WTC11 (cell line): ENCODE data around the gene SEMA6B. TPM values are rescaled to one million over a fixed set of nuclear protein-coding genes. Genes with fewer than 3 reads are reported as not detected.

Experiments
- ATAC-seq: fragments of 200-7000 bp; cut with Tn5 transposase; 2 replicates; pipeline ENCODE4 v1.10.0; 2021; ENCODE audit warnings: mild to moderate bottlenecking, moderate library complexity
- CTCF ChIA-PET: fragments of 300-600 bp; sonication (Branson Sonifier 250); formaldehyde crosslinking; loops from one replicate; lab custom pipeline; 2021; ENCODE audit warnings: antibody characterized with exemption; lab: Charles Lee
- POLR2A ChIA-PET: fragments of 350-600 bp; sonication (Branson Sonifier 250); formaldehyde crosslinking; loops from one replicate; lab custom pipeline; 2021; ENCODE audit warnings: antibody characterized with exemption; lab: Charles Lee
- DNase-seq: peaks from one replicate; pipeline ENCODE4 v3.0.0; 2021; ENCODE audit warnings: low spot score
- H3K27ac Mint-ChIP-seq: 2 replicates; pipeline ENCODE4 v1.8.0; 2021; ENCODE audit warnings: mixed read lengths
- H3K27me3 Mint-ChIP-seq: 2 replicates; pipeline ENCODE4 v1.8.0; 2021; ENCODE audit warnings: low read depth, mild to moderate bottlenecking, moderate library complexity, mixed read lengths
- H3K36me3 Mint-ChIP-seq: 2 replicates; pipeline ENCODE4 v1.8.0; 2021; ENCODE audit warnings: mixed read lengths
- H3K4me1 Mint-ChIP-seq: 2 replicates; pipeline ENCODE4 v1.8.0; 2022; ENCODE audit warnings: mixed read lengths
- H3K4me3 Mint-ChIP-seq: 2 replicates; pipeline ENCODE4 v1.8.0; 2021; ENCODE audit warnings: mild to moderate bottlenecking, moderate library complexity, mixed read lengths
- H3K9me3 Mint-ChIP-seq: 2 replicates; pipeline ENCODE4 v1.8.0; 2021; ENCODE audit warnings: mixed read lengths
- ARID4B ChIP-seq: sonication (generic); formaldehyde crosslinking; IDR thresholded peaks from 2 replicates; pipeline ENCODE4 v1.8.0; 2023; ENCODE audit warnings: missing genetic modification reagents, mild to moderate bottlenecking, borderline replicate concordance
- ATF2 ChIP-seq: sonication (generic); formaldehyde crosslinking; IDR thresholded peaks from 2 replicates; pipeline ENCODE4 v1.8.1; 2022; ENCODE audit warnings: low read depth, missing genetic modification reagents, borderline replicate concordance
- CDX4 ChIP-seq: fragments of 250-450 bp; sonication (Bioruptor Pico); IDR thresholded peaks from 2 replicates; pipeline ENCODE4 v1.9.0; 2021; ENCODE audit warnings: moderate library complexity, mild to moderate bottlenecking, inconsistent platforms, borderline replicate concordance
- ESRRA ChIP-seq: sonication (generic); formaldehyde crosslinking; IDR thresholded peaks from 2 replicates; pipeline ENCODE4 v1.8.1; 2022; ENCODE audit warnings: mild to moderate bottlenecking, missing genetic modification reagents, borderline replicate concordance
- GTF2I ChIP-seq: fragments of 250-450 bp; sonication (Bioruptor Pico); conservative IDR thresholded peaks from 2 replicates; pipeline ENCODE4 v1.4.0; 2021; ENCODE audit warnings: mild to moderate bottlenecking
- HMGA2 ChIP-seq: fragments of 250-450 bp; sonication (Bioruptor Pico); IDR thresholded peaks from 2 replicates; pipeline ENCODE4 v1.4.0; 2021; ENCODE audit warnings: mild to moderate bottlenecking, moderate library complexity
- HMGXB4 ChIP-seq: sonication (generic); formaldehyde crosslinking; IDR thresholded peaks from 2 replicates; pipeline ENCODE4 v1.8.1; 2023; ENCODE audit warnings: mild to moderate bottlenecking, moderate library complexity, missing genetic modification reagents
- IRF2 ChIP-seq: sonication (generic); formaldehyde crosslinking; IDR thresholded peaks from 2 replicates; pipeline ENCODE4 v1.8.0; 2022; ENCODE audit warnings: low read depth, missing genetic modification reagents, borderline replicate concordance
- MYBL2 ChIP-seq: sonication (generic); formaldehyde crosslinking; IDR thresholded peaks from 2 replicates; pipeline ENCODE4 v1.8.1; 2023; ENCODE audit warnings: mild to moderate bottlenecking, moderate library complexity, missing genetic modification reagents
- NFYB ChIP-seq: sonication (generic); formaldehyde crosslinking; conservative IDR thresholded peaks from 2 replicates; pipeline ENCODE4 v1.8.0; 2022; ENCODE audit warnings: low read depth, missing genetic modification reagents
- OVOL2 ChIP-seq: fragments of 250-450 bp; sonication (Bioruptor Pico); IDR thresholded peaks from 2 replicates; pipeline ENCODE4 v1.9.0; 2021; ENCODE audit warnings: mild to moderate bottlenecking, borderline replicate concordance
- PRDM15 ChIP-seq: sonication (generic); formaldehyde crosslinking; IDR thresholded peaks from 2 replicates; pipeline ENCODE4 v1.8.0; 2022; ENCODE audit warnings: missing genetic modification reagents
- SMAD4 ChIP-seq: sonication (generic); formaldehyde crosslinking; IDR thresholded peaks from 2 replicates; pipeline ENCODE4 v1.8.0; 2022; ENCODE audit warnings: mild to moderate bottlenecking, missing genetic modification reagents
- TCF7 ChIP-seq: sonication (generic); formaldehyde crosslinking; IDR thresholded peaks from 2 replicates; pipeline ENCODE4 v1.8.0; 2022; ENCODE audit warnings: mild to moderate bottlenecking, low read depth, missing genetic modification reagents, moderate library complexity
- TEAD4 ChIP-seq: sonication (generic); formaldehyde crosslinking; IDR thresholded peaks from 2 replicates; pipeline ENCODE4 v1.8.0; 2022; ENCODE audit warnings: mild to moderate bottlenecking, missing genetic modification reagents
- TP53 ChIP-seq: sonication (generic); formaldehyde crosslinking; IDR thresholded peaks from 2 replicates; pipeline ENCODE4 v1.8.1; 2023; ENCODE audit warnings: mild to moderate bottlenecking, missing genetic modification reagents
- ZNF138 ChIP-seq: sonication (generic); formaldehyde crosslinking; conservative IDR thresholded peaks from 2 replicates; pipeline ENCODE4 v1.8.1; 2022; ENCODE audit warnings: mild to moderate bottlenecking, moderate library complexity, missing genetic modification reagents
- ZNF219 ChIP-seq: sonication (generic); formaldehyde crosslinking; IDR thresholded peaks from 2 replicates; pipeline ENCODE4 v1.8.0; 2023; ENCODE audit warnings: missing genetic modification reagents, mild to moderate bottlenecking, borderline replicate concordance
- ZSCAN18 ChIP-seq: fragments of 250-450 bp; sonication (Bioruptor Pico); IDR thresholded peaks from 2 replicates; pipeline ENCODE4 v2.1.2; 2022; ENCODE audit warnings: mild to moderate bottlenecking, moderate library complexity
- total RNA-seq: library from RNA; stranded (reverse); gene quantifications from 3 replicates; pipeline ENCODE4 v1.2.3, GENCODE V29; 2021

SEMA6B gene
- total RNA-seq, 1 experiment from 2014 or later, result 45.1 TPM

- peak; percentile 7 for ATAC-seq
- H3K4me1 Mint-ChIP-seq, result peaks cover 20% of the 10 kb centered on the region
- H3K27me3 Mint-ChIP-seq, result peaks cover 56% of the 10 kb centered on the region
- peak; percentile 60 for DNase-seq
- CTCF ChIA-PET, result interaction anchor here (0.6 to 3.0 kb wide), 21 partner anchors 7 to 1271 kb away, joined by 3 to 22 read pairs (median 4); partner anchors contain the start of genes FEM1A and PLIN5
- H3K9me3 Mint-ChIP-seq, result no peaks in the 10 kb centered on the region
- H3K36me3 Mint-ChIP-seq, result no peaks in the 10 kb centered on the region
- POLR2A ChIA-PET, result interaction anchor here (0.5 to 1.1 kb wide), 4 partner anchors 12 to 110 kb away, joined by 3 read pairs; no protein-coding TSS in a partner anchor
- no peak overlapping the region for H3K27ac Mint-ChIP-seq
- peak overlapping the region; percentile 68 for H3K4me3 Mint-ChIP-seq
- TF ChIP-seq HMGA2 (CRISPR knock-in tag) (no peak), HMGXB4 (CRISPR knock-in tag) (peak; percentile 15; the same call in 1 of the 2 replicates), NFYB (CRISPR knock-in tag) (peak; percentile 67), MYBL2 (CRISPR knock-in tag) (no peak), TCF7 (CRISPR knock-in tag) (no peak), ZNF219 (no peak), ZSCAN18 (CRISPR knock-in tag) (no peak), PRDM15 (CRISPR knock-in tag) (no peak), ATF2 (CRISPR knock-in tag) (no peak), SMAD4 (CRISPR knock-in tag) (no peak), IRF2 (CRISPR knock-in tag) (no peak), ARID4B (peak; percentile 40; the same call in 1 of the 2 replicates), OVOL2 (CRISPR knock-in tag) (no peak), ESRRA (no peak), TP53 (no peak), ZNF138 (CRISPR knock-in tag) (no peak), TEAD4 (CRISPR knock-in tag) (no peak), CDX4 (CRISPR knock-in tag) (no peak), GTF2I (peak; percentile 83)
These were observed 25.4 kb upstream of the SEMA6B start for GRCh38 chr19:4584670-4585460.
